ENCODE results near the gene ATG10. TPM values are rescaled to one million over a fixed set of nuclear protein-coding genes. Genes with fewer than 3 reads are reported as not detected.

The ATG10 gene
- total and polyA plus RNA-seq, 8 donors, result 6.4 to 15.7 (median 11.1) TPM

- intact Hi-C loops (cut with DNase I), result no loop called here
- DNase-seq (peak in 2 of 4 donors; percentile 11 to 27), ATAC-seq (peak; percentile 40)
- Histone ChIP-seq H3K27me3 (no peaks in the 10 kb centered on the region), H3K4me1 (no peaks in the 10 kb centered on the region), H3K27ac (no peak overlapping the region), H3K36me3 (no peaks in the 10 kb centered on the region), H3K4me3 (no peak overlapping the region), H3K9me3 (no peaks in the 10 kb centered on the region)
- TF ChIP-seq, protein P1, sequence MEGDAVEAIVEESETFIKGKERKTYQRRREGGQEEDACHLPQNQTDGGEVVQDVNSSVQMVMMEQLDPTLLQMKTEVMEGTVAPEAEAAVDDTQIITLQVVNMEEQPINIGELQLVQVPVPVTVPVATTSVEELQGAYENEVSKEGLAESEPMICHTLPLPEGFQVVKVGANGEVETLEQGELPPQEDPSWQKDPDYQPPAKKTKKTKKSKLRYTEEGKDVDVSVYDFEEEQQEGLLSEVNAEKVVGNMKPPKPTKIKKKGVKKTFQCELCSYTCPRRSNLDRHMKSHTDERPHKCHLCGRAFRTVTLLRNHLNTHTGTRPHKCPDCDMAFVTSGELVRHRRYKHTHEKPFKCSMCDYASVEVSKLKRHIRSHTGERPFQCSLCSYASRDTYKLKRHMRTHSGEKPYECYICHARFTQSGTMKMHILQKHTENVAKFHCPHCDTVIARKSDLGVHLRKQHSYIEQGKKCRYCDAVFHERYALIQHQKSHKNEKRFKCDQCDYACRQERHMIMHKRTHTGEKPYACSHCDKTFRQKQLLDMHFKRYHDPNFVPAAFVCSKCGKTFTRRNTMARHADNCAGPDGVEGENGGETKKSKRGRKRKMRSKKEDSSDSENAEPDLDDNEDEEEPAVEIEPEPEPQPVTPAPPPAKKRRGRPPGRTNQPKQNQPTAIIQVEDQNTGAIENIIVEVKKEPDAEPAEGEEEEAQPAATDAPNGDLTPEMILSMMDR (IDR thresholded peaks at IDR 0.05), result no peak
Measured at GRCh38 chr5:82218374-82219156, 246.7 kb downstream of the ATG10 start.

- intact Hi-C loops (cut with DNase I), result no loop called here
- TF ChIP-seq, protein P1 (IDR thresholded peaks at IDR 0.05), result no peak
- no peak for ATAC-seq
Measured at GRCh38 chr5:82221020-82221419, 249.2 kb downstream of the ATG10 start.

GRCh38 chr5:82222597-82223574 is 251.1 kb downstream of the ATG10 start:
- no peak for DNase-seq
- H3K36me3 ChIP-seq, result no peaks in the 10 kb centered on the region
- peaks cover 0 to 3% of the 10 kb centered on the region in 2 donors for H3K4me1 ChIP-seq
- no peak overlapping the region for H3K27ac ChIP-seq
- no peak for ATAC-seq
- no peaks in the 10 kb centered on the region for H3K9me3 ChIP-seq
- no peak overlapping the region for H3K4me3 ChIP-seq
- H3K27me3 ChIP-seq, result no peaks in the 10 kb centered on the region
- TF ChIP-seq, protein P1 (IDR thresholded peaks at IDR 0.05), result no peak
- intact Hi-C loops (cut with DNase I), result no loop called here

More at GRCh38 chr5:82221020-82221419, 249.2 kb downstream of the ATG10 start:
- no peak overlapping the region for H3K4me3 ChIP-seq
- peaks cover 0 to 3% of the 10 kb centered on the region in 2 donors for H3K4me1 ChIP-seq
- no peaks in the 10 kb centered on the region for H3K9me3 ChIP-seq
- H3K36me3 ChIP-seq, result no peaks in the 10 kb centered on the region
- DNase-seq, result no peak
- no peak overlapping the region for H3K27ac ChIP-seq
- no peaks in the 10 kb centered on the region for H3K27me3 ChIP-seq

DNA sequence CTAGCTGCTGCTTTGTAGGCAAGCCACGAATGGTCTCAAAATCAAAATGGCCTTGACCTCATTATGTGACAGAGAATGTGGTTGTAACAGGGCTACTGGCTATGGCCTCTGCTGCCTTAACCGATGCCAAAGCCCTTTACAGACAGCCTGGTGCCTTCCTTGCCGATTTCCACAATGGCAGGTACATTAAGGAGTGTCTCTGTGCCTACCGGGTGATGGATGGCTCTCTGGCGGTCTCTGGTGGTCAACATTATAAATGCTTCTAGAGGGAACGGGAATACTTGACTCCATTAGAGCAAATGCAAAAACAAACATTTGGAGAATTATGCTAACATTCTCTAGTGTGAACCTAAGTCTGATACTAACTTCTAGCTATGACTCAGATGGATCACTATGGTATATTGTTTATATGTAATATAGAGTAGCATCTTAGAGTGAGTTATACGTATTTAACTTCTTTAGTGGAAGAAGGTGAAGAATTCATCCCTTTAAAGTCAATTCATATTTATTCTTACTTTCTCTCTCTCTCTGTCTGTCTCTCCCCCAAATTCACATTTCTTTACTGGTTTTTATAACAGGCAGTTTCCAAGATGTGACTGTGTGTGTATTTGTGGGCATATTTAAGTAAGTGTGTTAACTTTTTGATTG is 253.8 kb downstream of the ATG10 start:
- Histone ChIP-seq H3K4me1 (peaks cover 0 to 3% of the 10 kb centered on the region in 2 donors), H3K4me3 (no peak overlapping the region), H3K27me3 (no peaks in the 10 kb centered on the region), H3K27ac (no peak overlapping the region), H3K9me3 (no peaks in the 10 kb centered on the region), H3K36me3 (no peaks in the 10 kb centered on the region)
- intact Hi-C loops (cut with DNase I), result no loop called here
- ATAC-seq, result peak; percentile 99
- TF ChIP-seq, protein P1 (IDR thresholded peaks at IDR 0.05), result peak; percentile 73 to 85
- peak; percentile 16 to 74 (median 50) for DNase-seq

All from left lung (tissue), 10 donors.